ENCODE results near the gene GNA12.
A peak's percentile ranks its signal among the peaks of the same experiment; 100 is the strongest.
"Not testable (repeated sequence)": the region's sequence is repeated elsewhere in the genome, so short reads cannot be mapped to it uniquely, and the experiment has no call there.

GNA12 gene

GRCh38 chr7:2750004-2750407 lies 94.1 kb downstream of the GNA12 start:
- DNase-seq (ENCODE audit: low read depth) = no peak
- H3K4me3 ChIP-seq (replicated peaks; ENCODE audit: low read depth, low read length) = no peak overlapping the region
- TF ChIP-seq CTCF (IDR thresholded peaks at IDR 0.05; ENCODE audit: low read length, missing control alignments) = no peak

- not testable (repeated sequence) for DNase-seq (ENCODE audit: low read depth); H3K4me3 ChIP-seq (replicated peaks; ENCODE audit: low read depth, low read length)
Measured at GRCh38 chr7:2748684-2749083, 95.4 kb downstream of the GNA12 start.

- not testable (repeated sequence) for H3K4me3 ChIP-seq (replicated peaks; ENCODE audit: low read depth, low read length); DNase-seq (ENCODE audit: low read depth)
Measured at GRCh38 chr7:2743523-2744185, 100.5 kb downstream of the GNA12 start.

- TF ChIP-seq CTCF (IDR thresholded peaks at IDR 0.05; ENCODE audit: low read length, missing control alignments) = no peak
- DNase-seq (ENCODE audit: low read depth) = no peak
- no peak overlapping the region for H3K4me3 ChIP-seq (replicated peaks; ENCODE audit: low read depth, low read length)
Measured at GRCh38 chr7:2738766-2739549, 105.2 kb downstream of the GNA12 start.

- DNase-seq (ENCODE audit: low read depth) = peak; percentile 67
- TF ChIP-seq CTCF (IDR thresholded peaks at IDR 0.05; ENCODE audit: low read length, missing control alignments) = no peak
Measured at GRCh38 chr7:2737771-2738540, 106.2 kb downstream of the GNA12 start.

GRCh38 chr7:2737005-2737743 lies 106.9 kb downstream of the GNA12 start:
- not testable (repeated sequence) for H3K4me3 ChIP-seq (replicated peaks; ENCODE audit: low read depth, low read length); DNase-seq (ENCODE audit: low read depth)

More at GRCh38 chr7:2737771-2738540, 106.2 kb downstream of the GNA12 start:
- H3K4me3 ChIP-seq (replicated peaks; ENCODE audit: low read depth, low read length) = no peak overlapping the region

GRCh38 chr7:2736411-2736914 lies 107.6 kb downstream of the GNA12 start:
- H3K4me3 ChIP-seq (replicated peaks; ENCODE audit: low read depth, low read length) = no peak overlapping the region
- no peak for DNase-seq (ENCODE audit: low read depth)
- TF ChIP-seq CTCF (IDR thresholded peaks at IDR 0.05; ENCODE audit: low read length, missing control alignments) = no peak

GRCh38 chr7:2735744-2736143 lies 108.4 kb downstream of the GNA12 start:
- DNase-seq (ENCODE audit: low read depth) = no peak
- no peak overlapping the region for H3K4me3 ChIP-seq (replicated peaks; ENCODE audit: low read depth, low read length)
- no peak for TF ChIP-seq CTCF (IDR thresholded peaks at IDR 0.05; ENCODE audit: low read length, missing control alignments)
